A549 (cell line): ENCODE data around the gene IQSEC3. TPM values are rescaled to one million over a fixed set of nuclear protein-coding genes. Genes with fewer than 3 reads are reported as not detected.

Source experiments
- ATAC-seq, 2 experiments: fragments of 200-7000 bp in 1 of 2; fragments of >200 bp in 1 of 2; cut with Nextera tagmentation in 1 of 2; cut with Tn5 transposase in 1 of 2; 3 replicates each; pipeline versions ENCODE4 v1.8.0 to v1.9.1; 2018 to 2020; ENCODE audit warnings: mild to moderate bottlenecking in 1 of 2, moderate library complexity in 1 of 2
- CTCF ChIA-PET: fragments of 300-600 bp; sonication (Branson Sonifier 250); formaldehyde crosslinking; extraction: SDS; loops from one replicate; lab custom pipeline; 2021; ENCODE audit warnings: antibody characterized with exemption, inconsistent platforms; lab: Yijun Ruan, JAX
- POLR2A ChIA-PET: fragments of 350-600 bp; formaldehyde crosslinking; extraction: SDS; loops from one replicate; lab custom pipeline; 2021; ENCODE audit warnings: antibody characterized with exemption, inconsistent platforms; lab: Yijun Ruan, JAX
- DNase-seq, 2 experiments: peaks; one replicate each; pipeline versions ENCODE4 v3.0.0 to v3.0.0-alpha.2; 2011 to 2016; ENCODE audit warnings: low read depth in 1 of 2, low spot score in 1 of 2
- FAIRE-seq: peaks from 2 replicates; lab custom pipeline; 2011; peaks lifted over from hg19 to GRCh38; lab: Jason Lieb, UNC
- H3K27ac ChIP-seq, 2 experiments: fragments of >200 bp; sonication (Bioruptor Twin); formaldehyde crosslinking; 3 replicates each; pipeline ENCODE4 v1.5.1; 2016 to 2017
- H3K4me1 ChIP-seq: fragments of >200 bp; sonication (Bioruptor Twin); formaldehyde crosslinking; 3 replicates; pipeline ENCODE4 v1.6.1; 2016
- H3K4me2 ChIP-seq: fragments of >200 bp; sonication (Bioruptor Twin); formaldehyde crosslinking; 3 replicates; pipeline ENCODE4 v1.6.1; 2016
- H3K4me3 ChIP-seq: fragments of >200 bp; sonication (Bioruptor Twin); formaldehyde crosslinking; 3 replicates; pipeline ENCODE4 v1.5.1; 2016
- H3K9me3 ChIP-seq: fragments of >200 bp; sonication (Bioruptor Twin); formaldehyde crosslinking; 3 replicates; pipeline ENCODE4 v1.6.1; 2016
- ATOH8 ChIP-seq: fragments of 250-450 bp; sonication (Bioruptor Pico); IDR thresholded peaks from 2 replicates; pipeline ENCODE4 v1.5.0; 2020; ENCODE audit warnings: low read depth, mild to moderate bottlenecking, moderate library complexity
- CHD2 ChIP-seq: fragments of 150-350 bp; IDR thresholded peaks from 2 replicates; pipeline ENCODE4 v1.6.1; 2014; ENCODE audit warnings: low read length; ENCODE audit not compliant: partially characterized antibody
- EHF ChIP-seq: fragments of 250-450 bp; sonication (Bioruptor Pico); IDR thresholded peaks from 2 replicates; pipeline ENCODE4 v1.5.0; 2020; ENCODE audit warnings: mild to moderate bottlenecking
- ELK1 ChIP-seq: fragments of 150-350 bp; IDR thresholded peaks from 2 replicates; pipeline ENCODE4 v1.6.1; 2014; ENCODE audit warnings: low read depth, mild to moderate bottlenecking, low read length
- FOSB ChIP-seq: fragments of 250-450 bp; sonication (Bioruptor Pico); IDR thresholded peaks from 2 replicates; pipeline ENCODE4 v1.5.0; 2020; ENCODE audit warnings: mild to moderate bottlenecking, moderate library complexity
- GATA3 ChIP-seq: IDR thresholded peaks from 2 replicates; pipeline ENCODE4 v1.6.1; 2012; ENCODE audit warnings: borderline replicate concordance
- HEYL ChIP-seq: fragments of 250-450 bp; sonication (Bioruptor Pico); IDR thresholded peaks from 2 replicates; pipeline ENCODE4 v1.8.0; 2021; ENCODE audit warnings: mild to moderate bottlenecking, moderate library complexity
- HOXB13 ChIP-seq: fragments of 250-450 bp; sonication (Bioruptor Pico); IDR thresholded peaks from 2 replicates; pipeline ENCODE4 v1.5.0; 2020; ENCODE audit warnings: low read depth, mild to moderate bottlenecking, moderate library complexity
- JUNB ChIP-seq: fragments of >200 bp; sonication (Bioruptor Twin); formaldehyde crosslinking; IDR thresholded peaks from 2 replicates; pipeline ENCODE4 v1.6.1; 2016
- KDM5A ChIP-seq: fragments of 200-600 bp; sonication (generic); IDR thresholded peaks from 2 replicates; pipeline ENCODE4 v1.6.1; 2016; ENCODE audit warnings: antibody characterized with exemption, mild to moderate bottlenecking
- MAX ChIP-seq: IDR thresholded peaks from 2 replicates; pipeline ENCODE4 v1.6.1; 2012
- MAZ ChIP-seq: fragments of 150-350 bp; IDR thresholded peaks from 2 replicates; pipeline ENCODE4 v1.6.1; 2014; ENCODE audit warnings: antibody characterized with exemption, low read depth, low read length, borderline replicate concordance
- NFE2L2 ChIP-seq: fragments of 150-350 bp; conservative IDR thresholded peaks from 2 replicates; pipeline ENCODE4 v1.6.1; 2014; ENCODE audit warnings: low read length
- NPAS2 ChIP-seq: fragments of 250-450 bp; sonication (Bioruptor Pico); IDR thresholded peaks from 2 replicates; pipeline ENCODE4 v1.8.0; 2022; ENCODE audit warnings: mild to moderate bottlenecking, moderate library complexity, borderline replicate concordance
- PHF8 ChIP-seq: fragments of 200-600 bp; sonication (generic); IDR thresholded peaks from 2 replicates; pipeline ENCODE4 v1.6.1; 2016; ENCODE audit warnings: low read depth, mild to moderate bottlenecking, antibody characterized with exemption, moderate library complexity, borderline replicate concordance
- POLR2A ChIP-seq: IDR thresholded peaks from 2 replicates; pipeline ENCODE4 v1.6.1; 2012; ENCODE audit warnings: mild to moderate bottlenecking, low read length
- POLR2AphosphoS2 ChIP-seq: conservative IDR thresholded peaks from 2 replicates; pipeline ENCODE4 v1.6.1; 2012; ENCODE audit warnings: low read length, improper control_type of control experiment, inconsistent platforms
- RCOR1 ChIP-seq: fragments of 150-350 bp; IDR thresholded peaks from 2 replicates; pipeline ENCODE4 v1.6.1; 2014; ENCODE audit warnings: antibody characterized with exemption, low read length, low read depth
- RFX5 ChIP-seq: fragments of 450-650 bp; IDR thresholded peaks from 2 replicates; pipeline ENCODE4 v1.7.1; 2014; ENCODE audit warnings: antibody characterized with exemption, mild to moderate bottlenecking, moderate library complexity
- TFCP2L1 ChIP-seq: fragments of 250-450 bp; sonication (Bioruptor Pico); IDR thresholded peaks from 2 replicates; pipeline ENCODE4 v1.5.0; 2021; ENCODE audit warnings: mild to moderate bottlenecking
- TP53 ChIP-seq: fragments of 250-450 bp; sonication (Bioruptor Pico); IDR thresholded peaks from 2 replicates; pipeline ENCODE4 v1.5.0; 2021; ENCODE audit warnings: mild to moderate bottlenecking, moderate library complexity
- ZC3H11A ChIP-seq: fragments of 450-650 bp; IDR thresholded peaks from 2 replicates; pipeline ENCODE4 v1.6.1; 2014; ENCODE audit warnings: antibody characterized with exemption, mild to moderate bottlenecking
- WGBS: methylation state at CpG from one replicate; pipeline ENCODE4 v1.1.6; 2017; ENCODE audit errors: missing lambda C conversion rate; 5-methylcytosine and 5-hydroxymethylcytosine counted together
- polyA plus RNA-seq, 4 experiments: library from polyadenylated mRNA; depleted of rRNA in 3 of 4; stranded (reverse); fragments of >200 nt; fragmentation: RNase III in 1 of 4; extraction: RNeasy Plus Mini Kit Qiagen cat#74134 plus additional on column Dnase treatment in 1 of 4; gene quantifications; 2 replicates in 3 of 4; 3 replicates in 1 of 4; pipeline ENCODE4 v1.2.3, GENCODE V29; 2011 to 2017
- TF ChIP-seq, protein P1 (sequence below): IDR thresholded peaks from 2 replicates; pipeline ENCODE4 v1.6.1; 2012
- TF ChIP-seq, protein P2 (sequence below): fragments of 200-600 bp; sonication (generic); IDR thresholded peaks from 2 replicates; pipeline ENCODE4 v1.6.1; 2016; ENCODE audit warnings: antibody characterized with exemption, mild to moderate bottlenecking, moderate library complexity

Gene IQSEC3
- polyA plus RNA-seq, 2 of the 4 experiments (the other 2 are of a cell fraction): not detected

DNA sequence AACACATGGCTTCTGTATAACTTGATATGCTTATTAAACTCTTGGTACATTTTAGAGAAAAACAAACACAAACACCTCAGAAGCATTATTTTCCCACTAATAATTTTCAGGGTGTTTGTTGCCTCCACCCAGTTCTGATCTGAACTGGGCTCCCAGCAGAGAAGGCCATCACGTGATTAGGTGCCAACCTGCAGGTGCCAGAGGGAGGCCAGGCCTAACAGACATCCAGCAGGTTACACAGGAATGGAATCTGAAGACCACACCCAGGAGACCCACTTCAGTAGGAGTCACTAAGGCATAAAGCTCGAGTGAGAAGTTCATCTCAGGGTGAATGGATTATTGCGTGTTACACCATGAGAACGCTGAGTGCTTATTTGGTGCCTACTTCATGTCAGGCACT, 138.5 kb downstream of the IQSEC3 start:
- CTCF ChIA-PET: no interaction called here
- DNase-seq: no peak
- TF ChIP-seq KDM5A (no peak), PHF8 (no peak), EHF (CRISPR knock-in tag) (no peak), RCOR1 (no peak), JUNB (no peak), HOXB13 (CRISPR knock-in tag) (no peak), POLR2A (no peak), ATOH8 (CRISPR knock-in tag) (no peak), TP53 (no peak), ZC3H11A (no peak), GATA3 (no peak), TFCP2L1 (no peak), NPAS2 (no peak)
- TF ChIP-seq, protein P1, sequence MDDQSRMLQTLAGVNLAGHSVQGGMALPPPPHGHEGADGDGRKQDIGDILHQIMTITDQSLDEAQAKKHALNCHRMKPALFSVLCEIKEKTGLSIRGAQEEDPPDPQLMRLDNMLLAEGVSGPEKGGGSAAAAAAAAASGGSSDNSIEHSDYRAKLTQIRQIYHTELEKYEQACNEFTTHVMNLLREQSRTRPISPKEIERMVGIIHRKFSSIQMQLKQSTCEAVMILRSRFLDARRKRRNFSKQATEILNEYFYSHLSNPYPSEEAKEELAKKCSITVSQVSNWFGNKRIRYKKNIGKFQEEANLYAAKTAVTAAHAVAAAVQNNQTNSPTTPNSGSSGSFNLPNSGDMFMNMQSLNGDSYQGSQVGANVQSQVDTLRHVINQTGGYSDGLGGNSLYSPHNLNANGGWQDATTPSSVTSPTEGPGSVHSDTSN: no peak

GRCh38 chr12:206746-207440, 140.3 kb downstream of the IQSEC3 start:
- H3K27ac ChIP-seq: no peak overlapping the region
- no peak for FAIRE-seq
- H3K4me3 ChIP-seq: no peak overlapping the region
- CTCF ChIA-PET: no interaction called here
- 69% methylated on average over 21 of the region's 21 CpGs for WGBS
- POLR2A ChIA-PET: no interaction called here
- no peak for DNase-seq
- TF ChIP-seq RFX5 (no peak), JUNB (no peak), MAX (no peak), GATA3 (no peak), FOSB (CRISPR knock-in tag) (no peak), HEYL (CRISPR knock-in tag) (no peak), CHD2 (no peak), ELK1 (no peak), POLR2AphosphoS2 (no peak), MAZ (no peak), NFE2L2 (no peak), ZC3H11A (no peak), KDM5A (no peak)
- TF ChIP-seq, protein P2, sequence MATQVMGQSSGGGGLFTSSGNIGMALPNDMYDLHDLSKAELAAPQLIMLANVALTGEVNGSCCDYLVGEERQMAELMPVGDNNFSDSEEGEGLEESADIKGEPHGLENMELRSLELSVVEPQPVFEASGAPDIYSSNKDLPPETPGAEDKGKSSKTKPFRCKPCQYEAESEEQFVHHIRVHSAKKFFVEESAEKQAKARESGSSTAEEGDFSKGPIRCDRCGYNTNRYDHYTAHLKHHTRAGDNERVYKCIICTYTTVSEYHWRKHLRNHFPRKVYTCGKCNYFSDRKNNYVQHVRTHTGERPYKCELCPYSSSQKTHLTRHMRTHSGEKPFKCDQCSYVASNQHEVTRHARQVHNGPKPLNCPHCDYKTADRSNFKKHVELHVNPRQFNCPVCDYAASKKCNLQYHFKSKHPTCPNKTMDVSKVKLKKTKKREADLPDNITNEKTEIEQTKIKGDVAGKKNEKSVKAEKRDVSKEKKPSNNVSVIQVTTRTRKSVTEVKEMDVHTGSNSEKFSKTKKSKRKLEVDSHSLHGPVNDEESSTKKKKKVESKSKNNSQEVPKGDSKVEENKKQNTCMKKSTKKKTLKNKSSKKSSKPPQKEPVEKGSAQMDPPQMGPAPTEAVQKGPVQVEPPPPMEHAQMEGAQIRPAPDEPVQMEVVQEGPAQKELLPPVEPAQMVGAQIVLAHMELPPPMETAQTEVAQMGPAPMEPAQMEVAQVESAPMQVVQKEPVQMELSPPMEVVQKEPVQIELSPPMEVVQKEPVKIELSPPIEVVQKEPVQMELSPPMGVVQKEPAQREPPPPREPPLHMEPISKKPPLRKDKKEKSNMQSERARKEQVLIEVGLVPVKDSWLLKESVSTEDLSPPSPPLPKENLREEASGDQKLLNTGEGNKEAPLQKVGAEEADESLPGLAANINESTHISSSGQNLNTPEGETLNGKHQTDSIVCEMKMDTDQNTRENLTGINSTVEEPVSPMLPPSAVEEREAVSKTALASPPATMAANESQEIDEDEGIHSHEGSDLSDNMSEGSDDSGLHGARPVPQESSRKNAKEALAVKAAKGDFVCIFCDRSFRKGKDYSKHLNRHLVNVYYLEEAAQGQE: no peak
- TF ChIP-seq, protein P1: no peak
- H3K4me1 ChIP-seq: 0 out of 3 replicates have a peak, but pooled peaks cover 3% of the 10 kb centered on the region
- H3K4me2 ChIP-seq: no peak overlapping the region
- ATAC-seq: no peak
- no peaks in the 10 kb centered on the region for H3K9me3 ChIP-seq

More for the DNA sequence above, 138.5 kb downstream of the IQSEC3 start:
- no peak for ATAC-seq
- no peaks in the 10 kb centered on the region for H3K9me3 ChIP-seq
- WGBS: 63% methylated on average over 4 of the region's 4 CpGs
- H3K4me3 ChIP-seq: no peak overlapping the region
- no peak overlapping the region for H3K27ac ChIP-seq
- H3K4me2 ChIP-seq: no peak overlapping the region
- H3K4me1 ChIP-seq: peaks cover 3% of the 10 kb centered on the region; the same call in 1 of the 3 replicates
- FAIRE-seq: no peak
- POLR2A ChIA-PET: no interaction called here
